GM10266 (cell line): Measurements from ENCODE around the gene MMRN2.

Experiments used
- DNase-seq: peaks from one replicate; pipeline ENCODE4 v3.0.0; 2012; ENCODE audit errors: extremely low spot score
- CTCF ChIP-seq: IDR thresholded peaks from 2 replicates; pipeline ENCODE4 v1.5.1; 2012; ENCODE audit warnings: mild to moderate bottlenecking, low read depth; ENCODE audit not compliant: control insufficient read depth, insufficient read depth; ENCODE audit errors: missing control alignments

MMRN2 gene

GRCh38 chr10:86967481-86967941 lies 10.1 kb upstream of the MMRN2 start:
- no peak for DNase-seq

GRCh38 chr10:86965986-86966654 lies 8.7 kb upstream of the MMRN2 start:
- DNase-seq: no peak
- TF ChIP-seq CTCF: no peak

More at GRCh38 chr10:86967481-86967941, 10.1 kb upstream of the MMRN2 start:
- TF ChIP-seq CTCF: no peak

- DNase-seq: no peak
- no peak for TF ChIP-seq CTCF
Observed at GRCh38 chr10:86964847-86965190, 7.4 kb upstream of the MMRN2 start.

- DNase-seq: no peak
Observed at GRCh38 chr10:86964061-86964846, 6.8 kb upstream of the MMRN2 start.

GRCh38 chr10:86963341-86963919 lies 6.0 kb upstream of the MMRN2 start:
- no peak for DNase-seq
- TF ChIP-seq CTCF: no peak

More at GRCh38 chr10:86964061-86964846, 6.8 kb upstream of the MMRN2 start:
- TF ChIP-seq CTCF: no peak

- no peak for TF ChIP-seq CTCF
Observed at GRCh38 chr10:86962981-86963310, 5.5 kb upstream of the MMRN2 start.

More at GRCh38 chr10:86962981-86963310, 5.5 kb upstream of the MMRN2 start:
- no peak for DNase-seq
